Stimulated activated CD4-positive, alpha-beta T cell treated with anti-CD3 and anti-CD28 coated beads, Interleukin-15, amount 100 ng/mL, for 1 hour (primary cell): ENCODE results near the gene SLC37A1.
"Not testable (repeated sequence)": the region's sequence is repeated elsewhere in the genome, so short reads cannot be mapped to it uniquely, and the experiment has no call there.

ENCODE experiments used
- DNase-seq, 2 donors: peaks; one replicate each; pipeline ENCODE4 v3.0.0-alpha.2; 2020; ENCODE audit warnings: low read depth in 1 of 2, low spot score in 1 of 2

SLC37A1 gene

GRCh38 chr21:42513151-42513984, at the start of gene SLC37A1:
TSS of gene SLC37A1 (plus strand) at chr21:42513852. CDS start at chr21:42518455, 4,603 bp downstream.
- DNase-seq = peak in 1 of 2 donors; percentile 37

GRCh38 chr21:42463861-42464515, 49.7 kb upstream of the SLC37A1 start:
- peak; percentile 17 to 46 for DNase-seq

GRCh38 chr21:42465008-42465802, 48.4 kb upstream of the SLC37A1 start:
- DNase-seq = no peak

GRCh38 chr21:42465803-42466127, 47.9 kb upstream of the SLC37A1 start:
- DNase-seq = no peak

DNA sequence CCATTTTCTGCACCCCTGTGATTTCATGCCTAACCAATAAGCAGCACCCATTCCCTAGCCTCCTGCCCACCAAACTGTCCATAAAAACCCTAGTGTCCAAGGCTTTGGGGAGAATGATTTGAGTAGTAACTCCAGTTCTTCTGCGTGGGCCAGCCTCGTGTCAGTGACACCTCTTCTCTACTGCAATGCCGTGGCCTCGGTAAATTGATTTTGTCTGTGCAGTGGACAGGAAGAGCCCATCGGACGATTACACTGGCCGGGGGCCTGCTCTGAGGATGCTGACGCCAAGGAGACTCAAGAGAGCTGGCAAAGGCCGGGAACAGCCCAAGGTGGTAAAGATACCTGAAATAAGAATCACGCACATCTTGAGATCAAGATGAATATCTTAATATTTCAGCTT, 47.0 kb upstream of the SLC37A1 start:
- no peak for DNase-seq

- no peak for DNase-seq
These were observed 46.3 kb upstream of the SLC37A1 start for GRCh38 chr21:42467140-42467983.

DNA sequence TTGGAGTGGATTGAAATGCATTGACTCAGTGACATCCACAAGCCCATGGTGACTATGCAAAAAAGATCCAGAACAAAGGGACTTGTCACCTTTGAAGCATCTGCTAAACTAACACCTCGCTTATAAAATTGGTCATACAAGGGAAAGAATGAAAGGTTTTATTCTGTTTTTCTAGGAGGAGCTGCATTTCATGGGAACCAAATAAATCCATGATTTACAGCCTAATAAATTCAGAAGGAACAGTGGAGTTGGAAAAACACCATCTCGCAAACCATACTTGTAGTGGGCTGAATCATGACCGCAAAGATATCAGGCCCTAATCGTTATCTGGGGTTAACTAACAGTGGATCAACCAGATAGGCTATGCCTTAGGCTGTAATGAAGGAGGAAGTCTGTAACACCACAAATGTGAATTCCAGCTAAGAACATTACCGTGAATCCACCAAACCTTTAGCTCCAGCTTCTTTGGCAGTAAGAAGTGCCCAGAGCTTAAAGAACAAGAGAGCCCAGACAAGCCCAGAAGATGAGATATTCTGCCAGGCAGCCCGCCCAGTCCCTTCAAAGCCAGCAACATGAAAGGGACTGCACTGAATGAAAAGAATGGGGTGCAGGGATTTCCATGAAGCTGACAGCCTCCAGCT, 45.0 kb upstream of the SLC37A1 start:
- no peak for DNase-seq

DNA sequence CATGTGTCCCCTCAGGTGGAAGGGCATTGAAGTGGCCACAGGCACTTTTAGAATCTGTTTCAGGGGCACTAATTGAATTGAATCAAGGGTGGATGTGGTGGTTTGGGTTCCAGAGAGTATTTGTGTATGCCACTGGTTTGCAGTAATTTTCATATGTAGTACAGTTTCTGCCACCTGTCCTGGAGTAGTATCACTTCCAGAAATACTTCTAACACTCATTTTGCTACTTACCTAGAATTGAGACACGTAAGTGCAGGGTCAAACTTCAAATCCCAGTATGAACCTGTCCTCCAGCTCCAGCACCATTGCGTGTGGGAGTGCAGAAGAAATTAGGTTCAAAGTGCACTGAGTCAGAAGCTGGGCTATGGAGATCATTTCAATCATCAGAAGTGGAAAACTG, 44.4 kb upstream of the SLC37A1 start:
- no peak for DNase-seq

- not testable (repeated sequence) for DNase-seq
These were observed 43.9 kb upstream of the SLC37A1 start for GRCh38 chr21:42469726-42470125.

GRCh38 chr21:42471206-42471605, 42.4 kb upstream of the SLC37A1 start:
- DNase-seq = no peak

DNA sequence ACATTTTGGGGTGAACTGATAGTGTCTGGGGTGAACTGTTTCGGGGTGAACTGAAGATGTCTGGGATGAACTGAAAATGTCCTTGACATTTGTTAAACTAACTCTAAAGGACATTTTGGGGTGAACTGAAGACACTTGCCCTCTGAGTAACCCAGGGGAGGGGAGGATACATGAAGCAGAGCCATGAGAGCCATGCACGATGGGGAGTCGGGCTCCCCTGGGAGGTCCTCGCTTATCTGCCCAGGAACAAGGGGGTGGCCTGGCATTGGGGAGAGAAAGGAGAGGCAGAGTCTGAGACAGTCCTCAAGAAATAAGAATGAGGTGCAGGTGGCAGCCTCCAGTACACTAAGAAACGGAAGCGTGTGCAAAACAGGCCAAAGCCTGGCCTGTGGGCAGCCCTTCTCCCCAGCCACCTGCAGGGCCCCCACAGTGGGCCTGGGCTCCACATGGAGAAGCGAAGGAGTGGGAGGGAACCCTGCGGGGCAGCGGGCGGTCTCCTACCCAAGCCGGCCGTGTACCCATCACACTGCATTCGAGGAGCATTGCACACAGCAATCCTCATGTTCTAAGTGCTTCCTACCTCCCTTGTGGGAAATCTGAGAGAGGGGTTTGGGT, 41.8 kb upstream of the SLC37A1 start:
- no peak for DNase-seq

DNA sequence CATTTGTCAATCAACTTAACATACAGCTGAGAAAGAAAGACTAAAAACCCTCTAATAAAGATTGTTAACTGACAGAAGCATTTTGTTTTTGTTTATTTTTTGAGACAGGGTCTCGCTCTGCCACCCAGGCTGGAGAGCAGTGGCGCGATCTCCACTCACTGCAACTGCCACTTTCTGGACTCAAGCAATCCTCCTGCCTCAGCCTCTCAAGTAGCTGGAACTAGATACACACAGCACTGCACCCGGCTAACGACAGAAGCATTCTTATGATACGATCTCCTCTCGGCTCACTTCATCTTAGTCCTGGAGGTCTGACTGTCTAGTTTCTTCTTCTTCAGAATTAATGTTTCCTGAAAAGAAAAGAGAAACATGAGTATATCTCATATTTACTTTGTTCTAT, 41.1 kb upstream of the SLC37A1 start:
- DNase-seq = no peak

- DNase-seq = no peak
These were observed 40.1 kb upstream of the SLC37A1 start for GRCh38 chr21:42473498-42474042.

DNA sequence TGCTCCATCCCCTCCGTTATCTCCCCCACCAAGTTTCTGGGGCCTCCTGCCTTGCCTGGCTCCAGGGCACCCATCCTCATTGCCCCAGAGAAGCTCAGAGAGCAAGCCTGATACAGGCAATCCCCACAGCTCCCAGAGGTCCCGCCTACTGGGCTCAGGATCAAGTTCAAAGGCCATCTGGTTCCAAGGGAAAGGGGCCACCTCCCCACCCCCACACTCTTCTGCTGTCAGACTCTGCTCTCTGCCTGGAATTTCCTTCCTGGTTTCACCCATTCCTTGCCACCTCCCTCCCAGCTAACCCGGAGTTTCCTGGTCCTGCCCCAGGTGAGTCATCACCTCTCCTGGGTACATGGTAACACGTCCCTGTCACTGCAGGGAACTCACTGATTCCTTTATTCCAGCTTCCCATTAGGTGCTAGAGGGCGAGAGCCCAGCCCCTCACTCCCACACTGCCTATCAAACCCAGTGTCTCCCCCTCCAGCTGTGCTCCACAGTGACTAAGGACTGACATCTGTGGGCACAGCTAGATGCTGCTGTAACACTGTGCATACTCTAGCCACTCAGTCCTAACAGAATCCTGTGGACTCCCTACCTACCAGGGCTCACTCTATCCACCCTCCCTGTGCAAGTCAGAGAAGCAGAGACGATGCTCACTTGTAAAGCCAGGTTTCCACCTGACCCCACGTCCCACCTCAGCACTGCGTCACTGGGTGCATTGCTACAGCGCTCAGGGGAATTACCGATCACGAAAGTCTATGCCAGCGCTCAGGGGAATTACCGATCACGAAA, 39.4 kb upstream of the SLC37A1 start:
- DNase-seq = no peak

DNA sequence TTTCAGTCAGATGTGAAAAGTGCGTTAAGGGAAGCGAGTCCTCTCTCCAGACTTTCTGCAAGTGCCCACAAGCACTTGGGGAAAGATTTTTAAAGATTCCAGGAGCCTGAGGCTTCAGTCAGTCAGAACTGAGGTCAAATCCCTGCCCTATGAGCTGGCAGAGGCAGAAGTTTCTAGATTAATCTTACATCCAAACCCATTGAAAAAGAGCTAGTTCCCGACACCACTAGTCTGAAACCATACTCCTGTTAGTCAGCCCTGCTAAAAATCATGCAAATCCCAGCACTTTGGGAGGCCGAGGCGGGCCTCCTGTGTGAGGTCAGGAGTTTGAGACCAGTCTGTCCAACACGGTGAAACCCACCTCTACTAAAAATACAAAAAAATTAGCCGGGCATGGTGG, 38.6 kb upstream of the SLC37A1 start:
- no peak for DNase-seq

GRCh38 chr21:42475526-42476387, 37.9 kb upstream of the SLC37A1 start:
- DNase-seq = no peak

- DNase-seq = no peak
These were observed 37.0 kb upstream of the SLC37A1 start for GRCh38 chr21:42476388-42477331.
